ENCODE measurements around the gene ACVR1B.

Gene ACVR1B

DNA sequence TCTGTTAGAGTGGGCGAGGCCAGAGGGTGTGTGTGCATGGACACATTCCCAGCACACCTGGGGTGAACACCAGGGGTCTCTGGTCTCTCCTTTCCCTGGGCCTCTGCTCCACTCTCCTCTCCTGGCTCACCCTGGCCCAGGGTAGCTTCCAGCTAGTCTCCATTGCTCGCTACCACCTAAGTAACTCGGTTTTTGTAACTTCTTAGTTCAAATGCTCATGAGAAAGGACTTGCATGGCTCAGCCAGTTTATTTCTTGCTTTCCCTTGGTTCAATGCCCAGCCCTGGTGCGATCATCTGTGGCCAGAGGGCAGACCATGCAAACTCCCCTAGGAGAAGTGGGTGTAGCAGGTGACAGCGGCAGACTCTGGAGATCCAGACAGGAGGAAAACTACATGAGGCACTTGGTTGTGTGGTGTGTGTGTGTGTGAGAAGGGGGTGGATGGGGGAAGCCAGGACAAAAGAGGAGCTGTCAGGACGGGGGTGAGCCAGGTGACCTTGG, 8.9 kb upstream of the ACVR1B start:
- DNase-seq = no peak
- Histone ChIP-seq H2AFZ (ENCODE audit: low read depth, low read length) (no peak overlapping the region), H3K27me3 (ENCODE audit: insufficient read depth, low read length, poor library complexity) (peaks cover 13% of the 10 kb centered on the region), H3K36me3 (ENCODE audit: insufficient read depth, low read length) (no peaks in the 10 kb centered on the region), H4K20me1 (ENCODE audit: insufficient read depth, low read length) (no peaks in the 10 kb centered on the region; the same call in 1 of the 2 replicates), H3K79me2 (ENCODE audit: insufficient read depth, low read length) (no peaks in the 10 kb centered on the region), H3K4me3 (ENCODE audit: low read depth in 1 of 2, low read length in 2 of 2) (no peak overlapping the region), H3K9ac (ENCODE audit: low read depth, low read length) (no peak overlapping the region), H3K4me1 (ENCODE audit: insufficient read depth, low read length) (no peaks in the 10 kb centered on the region), H3K4me2 (ENCODE audit: insufficient read depth, low read length) (no peak overlapping the region), H3K27ac (ENCODE audit: low read length) (no peak overlapping the region), H3K9me3 (ENCODE audit: insufficient read depth, low read length, severe bottlenecking) (peaks cover 14% of the 10 kb centered on the region)
- TF ChIP-seq EZH2 (IDR thresholded peaks at IDR 0.05; ENCODE audit: borderline replicate concordance, low read depth, low read length, severe bottlenecking) = no peak
- TF ChIP-seq, protein P1, sequence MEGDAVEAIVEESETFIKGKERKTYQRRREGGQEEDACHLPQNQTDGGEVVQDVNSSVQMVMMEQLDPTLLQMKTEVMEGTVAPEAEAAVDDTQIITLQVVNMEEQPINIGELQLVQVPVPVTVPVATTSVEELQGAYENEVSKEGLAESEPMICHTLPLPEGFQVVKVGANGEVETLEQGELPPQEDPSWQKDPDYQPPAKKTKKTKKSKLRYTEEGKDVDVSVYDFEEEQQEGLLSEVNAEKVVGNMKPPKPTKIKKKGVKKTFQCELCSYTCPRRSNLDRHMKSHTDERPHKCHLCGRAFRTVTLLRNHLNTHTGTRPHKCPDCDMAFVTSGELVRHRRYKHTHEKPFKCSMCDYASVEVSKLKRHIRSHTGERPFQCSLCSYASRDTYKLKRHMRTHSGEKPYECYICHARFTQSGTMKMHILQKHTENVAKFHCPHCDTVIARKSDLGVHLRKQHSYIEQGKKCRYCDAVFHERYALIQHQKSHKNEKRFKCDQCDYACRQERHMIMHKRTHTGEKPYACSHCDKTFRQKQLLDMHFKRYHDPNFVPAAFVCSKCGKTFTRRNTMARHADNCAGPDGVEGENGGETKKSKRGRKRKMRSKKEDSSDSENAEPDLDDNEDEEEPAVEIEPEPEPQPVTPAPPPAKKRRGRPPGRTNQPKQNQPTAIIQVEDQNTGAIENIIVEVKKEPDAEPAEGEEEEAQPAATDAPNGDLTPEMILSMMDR (IDR thresholded peaks at IDR 0.05; ENCODE audit: borderline replicate concordance, extremely low read depth, low read length, poor library complexity, severe bottlenecking) = no peak
- no peak for ATAC-seq (ENCODE audit: insufficient read depth, low read depth)

DNA sequence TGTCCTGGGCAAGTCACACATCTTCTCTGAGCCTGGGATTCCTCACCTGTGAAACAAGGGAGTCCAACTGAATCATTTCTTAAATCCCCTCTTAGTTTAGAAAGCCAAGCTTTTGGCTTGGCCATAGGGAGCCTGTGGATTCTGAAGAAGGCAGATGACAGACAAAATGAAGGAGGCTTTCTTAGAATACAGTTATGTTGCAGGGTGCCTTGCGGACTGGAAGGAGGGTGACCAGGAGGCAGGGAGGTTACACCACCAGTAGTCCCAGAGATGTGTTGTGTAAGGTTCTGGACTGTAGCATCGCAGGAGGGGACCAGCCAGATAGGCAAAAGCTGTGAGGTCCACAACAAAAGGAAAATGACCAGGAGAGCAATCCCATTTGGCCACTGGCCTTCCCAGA, 8.2 kb upstream of the ACVR1B start:
- no peak overlapping the region for H3K4me3 ChIP-seq (ENCODE audit: low read depth in 1 of 2, low read length in 2 of 2)
- H4K20me1 ChIP-seq (ENCODE audit: insufficient read depth, low read length) = no peaks in the 10 kb centered on the region
- H3K36me3 ChIP-seq (ENCODE audit: insufficient read depth, low read length) = no peaks in the 10 kb centered on the region
- H3K9me3 ChIP-seq (ENCODE audit: insufficient read depth, low read length, severe bottlenecking) = peaks cover 14% of the 10 kb centered on the region
- H3K4me1 ChIP-seq (ENCODE audit: insufficient read depth, low read length) = no peaks in the 10 kb centered on the region
- peaks cover 6% of the 10 kb centered on the region for H3K27me3 ChIP-seq (ENCODE audit: insufficient read depth, low read length, poor library complexity)
- H3K79me2 ChIP-seq (ENCODE audit: insufficient read depth, low read length) = no peaks in the 10 kb centered on the region
- H3K4me2 ChIP-seq (ENCODE audit: insufficient read depth, low read length) = no peak overlapping the region
- no peak overlapping the region for H2AFZ ChIP-seq (ENCODE audit: low read depth, low read length)
- no peak overlapping the region for H3K27ac ChIP-seq (ENCODE audit: low read length)
- no peak for ATAC-seq (ENCODE audit: insufficient read depth, low read depth)
- no peak overlapping the region for H3K9ac ChIP-seq (ENCODE audit: low read depth, low read length)
- DNase-seq = no peak
- no peak for TF ChIP-seq EZH2 (IDR thresholded peaks at IDR 0.05; ENCODE audit: borderline replicate concordance, low read depth, low read length, severe bottlenecking)
- TF ChIP-seq, protein P1 (IDR thresholded peaks at IDR 0.05; ENCODE audit: borderline replicate concordance, extremely low read depth, low read length, poor library complexity, severe bottlenecking) = no peak

DNA sequence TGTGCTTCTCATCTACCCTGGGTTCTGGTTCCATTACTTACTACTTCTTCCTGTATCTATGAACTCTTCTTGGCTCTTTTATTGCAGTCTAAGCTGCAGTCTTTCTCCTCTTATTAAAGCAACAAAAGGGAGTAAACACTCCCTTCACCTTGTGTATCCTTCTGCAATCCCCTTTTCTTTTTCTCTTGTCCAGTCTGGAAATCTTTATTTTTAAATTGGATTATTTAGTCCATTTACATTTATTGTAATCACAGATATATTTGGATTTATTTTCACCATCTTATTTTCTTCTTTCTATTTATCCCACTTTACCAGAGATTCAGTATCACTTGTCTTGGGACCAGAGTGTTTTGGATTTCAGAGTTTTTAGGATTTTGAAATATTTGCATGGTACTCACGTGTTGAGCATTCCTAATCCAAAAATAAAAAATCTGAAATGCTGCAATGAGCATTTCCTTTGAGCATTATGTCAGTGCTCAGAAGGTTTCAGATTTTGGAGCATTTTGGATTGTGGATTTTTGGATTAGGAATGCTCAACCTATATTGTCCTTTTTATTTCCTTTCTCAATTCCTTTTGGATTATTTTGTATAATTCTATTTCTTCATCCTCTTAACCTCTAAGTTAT, 6.8 kb upstream of the ACVR1B start:
- peaks cover 11% of the 10 kb centered on the region for H3K27me3 ChIP-seq (ENCODE audit: insufficient read depth, low read length, poor library complexity)
- no peak for ATAC-seq (ENCODE audit: insufficient read depth, low read depth)
- H3K36me3 ChIP-seq (ENCODE audit: insufficient read depth, low read length) = no peaks in the 10 kb centered on the region
- no peak overlapping the region for H3K4me2 ChIP-seq (ENCODE audit: insufficient read depth, low read length)
- no peaks in the 10 kb centered on the region for H4K20me1 ChIP-seq (ENCODE audit: insufficient read depth, low read length)
- H3K4me3 ChIP-seq (ENCODE audit: low read depth in 1 of 2, low read length in 2 of 2) = no peak overlapping the region
- H3K9me3 ChIP-seq (ENCODE audit: insufficient read depth, low read length, severe bottlenecking) = peaks cover 14% of the 10 kb centered on the region
- H3K9ac ChIP-seq (ENCODE audit: low read depth, low read length) = no peak overlapping the region
- TF ChIP-seq, protein P1 (IDR thresholded peaks at IDR 0.05; ENCODE audit: borderline replicate concordance, extremely low read depth, low read length, poor library complexity, severe bottlenecking) = no peak
- no peak for TF ChIP-seq EZH2 (IDR thresholded peaks at IDR 0.05; ENCODE audit: borderline replicate concordance, low read depth, low read length, severe bottlenecking)
- H3K4me1 ChIP-seq (ENCODE audit: insufficient read depth, low read length) = no peaks in the 10 kb centered on the region
- no peak overlapping the region for H3K27ac ChIP-seq (ENCODE audit: low read length)
- H2AFZ ChIP-seq (ENCODE audit: low read depth, low read length) = no peak overlapping the region
- H3K79me2 ChIP-seq (ENCODE audit: insufficient read depth, low read length) = no peaks in the 10 kb centered on the region
- no peak for DNase-seq

Measured in DND-41 (cell line).